Body of pancreas (tissue), 4 donors: ENCODE data around the gene MYO16. TPM values are rescaled to one million over a fixed set of nuclear protein-coding genes. Genes with fewer than 3 reads are reported as not detected.

Experiments used
- ATAC-seq: fragments of 150-250 bp; one replicate; pipeline ENCODE4 v1.9.1; 2016
- DNase-seq, 4 donors: peaks; one replicate each; pipeline ENCODE4 v3.0.0-alpha.2; 2019
- H3K27ac ChIP-seq, 4 donors: fragments of 200-600 bp; sonication (generic); 1 replicate in 3 of 4; 2 replicates in 1 of 4; pipeline versions ENCODE4 v1.5.1 to v1.6.1; 2016 to 2019; ENCODE audit warnings: mild to moderate bottlenecking in 1 of 4, mixed read lengths in 1 of 4, moderate library complexity in 1 of 4
- H3K27me3 ChIP-seq, 2 donors: fragments of 200-600 bp; sonication (generic); one replicate each; pipeline ENCODE4 v1.6.0; 2016; ENCODE audit warnings: mild to moderate bottlenecking in 1 of 2
- H3K36me3 ChIP-seq, 2 donors: fragments of 200-600 bp; sonication (generic); replicated peaks in 1 of 2; 2 replicates each; pipeline ENCODE4 v1.5.1; 2016; ENCODE audit warnings: low read depth in 2 of 2; ENCODE audit not compliant: insufficient read depth in 1 of 2
- H3K4me1 ChIP-seq: fragments of 200-600 bp; sonication (generic); one replicate; pipeline ENCODE4 v1.6.0; 2016
- H3K4me3 ChIP-seq, 2 donors: fragments of 200-600 bp; sonication (generic); 1 replicate in 1 of 2; 2 replicates in 1 of 2; pipeline ENCODE4 v1.5.1; 2016 to 2019
- H3K9me3 ChIP-seq, 3 donors: fragments of 200-600 bp; sonication (generic); 1 replicate in 2 of 3; 2 replicates in 1 of 3; pipeline ENCODE4 v1.5.1; 2016
- CTCF ChIP-seq, 7 experiments: fragments of 450-650 bp in 4 of 7; fragments of 200-600 bp in 3 of 7; sonication (generic) in 3 of 7; IDR thresholded peaks; one replicate each; pipeline ENCODE4 v1.5.1; 2016 to 2019; ENCODE audit warnings: antibody characterized with exemption in 7 of 7
- POLR2A ChIP-seq, 3 donors: fragments of 450-650 bp; IDR thresholded peaks; one replicate each; pipeline ENCODE4 v1.6.1; 2016; ENCODE audit warnings: antibody characterized with exemption in 3 of 3, mild to moderate bottlenecking in 2 of 3
- WGBS, 2 donors: methylation state at CpG; one replicate each; pipeline ENCODE4 v1.1.5; 2017; 5-methylcytosine and 5-hydroxymethylcytosine counted together
- intact Hi-C: fragments of 100-400 bp; cut with DNase I; formaldehyde crosslinking; loops from one replicate; pipeline ENCODE4 v1.15.1; 2023
- total RNA-seq, 2 donors: library from RNA; depleted of rRNA; stranded (reverse); fragments of >200 nt; gene quantifications; one replicate each; pipeline ENCODE4 v1.1.0, GENCODE V29; 2016

Gene MYO16
- total RNA-seq, 2 donors from 2014 or later = under 0.01 to 0.78 TPM

- ATAC-seq = no peak
- H3K27ac ChIP-seq = no peak overlapping the region
- no peaks in the 10 kb centered on the region for H3K36me3 ChIP-seq
- H3K4me3 ChIP-seq = no peak overlapping the region
- DNase-seq = no peak
- intact Hi-C loops = no loop called here
- TF ChIP-seq POLR2A (IDR thresholded peaks at IDR 0.05) (no peak), CTCF (IDR thresholded peaks at IDR 0.05) (no peak)
- H3K9me3 ChIP-seq = no peaks in the 10 kb centered on the region
- no peaks in the 10 kb centered on the region for H3K4me1 ChIP-seq
- H3K27me3 ChIP-seq = peaks cover 0 to 6% of the 10 kb centered on the region in 2 donors
- WGBS, 2 donors = 7 to 14% methylated on average over 17 to 81 of the region's 97 CpGs
These were observed 511.3 kb downstream of the MYO16 start for GRCh38 chr13:109140479-109141349.

GRCh38 chr13:109141706-109142105, 512.3 kb downstream of the MYO16 start:
- no peak for TF ChIP-seq POLR2A (IDR thresholded peaks at IDR 0.05)
- no peak for TF ChIP-seq CTCF (IDR thresholded peaks at IDR 0.05)
- no peak for ATAC-seq
- Histone ChIP-seq H3K4me3 (no peak overlapping the region), H3K4me1 (no peaks in the 10 kb centered on the region), H3K36me3 (no peaks in the 10 kb centered on the region), H3K9me3 (no peaks in the 10 kb centered on the region), H3K27me3 (peaks cover 0 to 6% of the 10 kb centered on the region in 2 donors), H3K27ac (no peak overlapping the region)
- DNase-seq = no peak
- 84 to 85% methylated on average over 14 of the region's 14 CpGs for WGBS, 2 donors
- intact Hi-C loops = no loop called here

- no peak for ATAC-seq
- 42 to 43% methylated on average over 5 of the region's 5 CpGs for WGBS, 2 donors
These were observed 515.5 kb downstream of the MYO16 start for GRCh38 chr13:109144693-109145437.

GRCh38 chr13:109145631-109146030, 516.2 kb downstream of the MYO16 start:
- no peak overlapping the region for H3K4me3 ChIP-seq
- 5 to 7% methylated on average over 4 of the region's 4 CpGs for WGBS, 2 donors
- no peaks in the 10 kb centered on the region for H3K9me3 ChIP-seq
- no peaks in the 10 kb centered on the region for H3K4me1 ChIP-seq
- H3K27me3 ChIP-seq = no peaks in the 10 kb centered on the region
- peak; percentile 44 to 76 (median 68) for TF ChIP-seq CTCF (IDR thresholded peaks at IDR 0.05)
- TF ChIP-seq POLR2A (IDR thresholded peaks at IDR 0.05) = no peak
- H3K27ac ChIP-seq = no peak overlapping the region
- no peaks in the 10 kb centered on the region for H3K36me3 ChIP-seq
- peak; percentile 74 for ATAC-seq
- DNase-seq = peak; percentile 29 to 57 (median 46)
- intact Hi-C loops = no loop called here

More at GRCh38 chr13:109144693-109145437, 515.5 kb downstream of the MYO16 start:
- Histone ChIP-seq H3K27me3 (peaks cover 0 to 5% of the 10 kb centered on the region in 2 donors), H3K9me3 (no peaks in the 10 kb centered on the region), H3K27ac (no peak overlapping the region), H3K36me3 (no peaks in the 10 kb centered on the region), H3K4me3 (no peak overlapping the region), H3K4me1 (no peaks in the 10 kb centered on the region)
- TF ChIP-seq CTCF (IDR thresholded peaks at IDR 0.05) = no peak
- no peak for TF ChIP-seq POLR2A (IDR thresholded peaks at IDR 0.05)
- DNase-seq = no peak
- intact Hi-C loops = no loop called here
